Right lobe of liver (tissue), 4 donors: ENCODE measurements around the gene PPM1H.

ENCODE experiments used
- CTCF ChIP-seq, 4 donors: fragments of 200-600 bp in 3 of 4; fragments of 450-650 bp in 1 of 4; IDR thresholded peaks; one replicate each; pipeline versions ENCODE4 v1.5.1 to v1.8.0; 2016 to 2022; ENCODE audit warnings: antibody characterized with exemption in 4 of 4, mild to moderate bottlenecking in 2 of 4
- POLR2A ChIP-seq: fragments of 450-650 bp; IDR thresholded peaks from one replicate; pipeline ENCODE4 v1.6.1; 2017; ENCODE audit warnings: antibody characterized with exemption, mild to moderate bottlenecking
- donor health status: DM: no; HTN: no; CAD: no.
- donor health status: DM: no; HTN: no; CAD: no.
- donor health status: DM: no; HTN: yes; CAD: no.

- no peak for TF ChIP-seq POLR2A
- TF ChIP-seq CTCF (IDR thresholded peaks at IDR 0.05): no peak
Observed at GRCh38 chr12:62977418-62977817, 42.5 kb upstream of the PPM1H start.
